ENCODE results near the gene SDSL. TPM values are rescaled to one million over a fixed set of nuclear protein-coding genes. Genes with fewer than 3 reads are reported as not detected.
A peak's percentile ranks its signal among the peaks of the same experiment; 100 is the strongest.

Gene SDSL
- total RNA-seq, 6 experiments from 2014 or later, result 25.5 to 85.7 (median 32.3) TPM

DNA sequence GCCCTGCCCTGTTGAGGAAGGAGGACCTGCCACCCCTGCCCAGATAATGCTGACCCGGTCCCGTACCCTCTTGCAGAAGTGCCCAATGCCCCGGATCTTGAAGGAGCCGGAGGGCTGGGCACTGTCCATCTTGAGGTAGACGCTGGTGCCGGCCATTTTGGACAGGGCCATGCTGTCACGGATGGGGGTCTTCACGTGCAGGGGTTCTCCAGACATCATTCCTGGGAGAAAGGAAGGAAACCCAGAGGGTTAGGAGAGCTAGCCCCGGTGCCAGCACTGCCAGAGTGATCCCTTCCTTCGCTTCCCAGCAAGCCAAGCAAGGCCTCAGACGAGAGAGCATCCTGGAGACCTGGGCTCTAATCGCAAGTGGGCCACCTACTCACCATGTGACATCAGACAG lies 22.7 kb upstream of the SDSL start:
- Histone ChIP-seq H3K27ac (no peak overlapping the region), H3K9me3 (no peaks in the 10 kb centered on the region), H3K4me1 (peaks cover 0 to 3% (median 0%) of the 10 kb centered on the region in 4 donors), H3K36me3 (peaks cover 0 to 72% (median 29%) of the 10 kb centered on the region in 4 donors), H3K27me3 (no peaks in the 10 kb centered on the region), H3K4me3 (no peak overlapping the region)
- TF ChIP-seq CTCF (IDR thresholded peaks at IDR 0.05) (no peak), POLR2A (IDR thresholded peaks at IDR 0.05) (peak; percentile 13)
- intact Hi-C loops (cut with DNase I), result no loop called here
- ATAC-seq, result peak in 3 of 4 donors; percentile 0 to 1 (median 0)
- WGBS (ENCODE audit: insufficient coverage, low coverage, low lambda C conversion rate, missing lambda C conversion rate), result 90% methylated on average over 4 of the region's 12 CpGs
- peak in 2 of 3 donors; percentile 70 to 72 for DNase-seq

DNA sequence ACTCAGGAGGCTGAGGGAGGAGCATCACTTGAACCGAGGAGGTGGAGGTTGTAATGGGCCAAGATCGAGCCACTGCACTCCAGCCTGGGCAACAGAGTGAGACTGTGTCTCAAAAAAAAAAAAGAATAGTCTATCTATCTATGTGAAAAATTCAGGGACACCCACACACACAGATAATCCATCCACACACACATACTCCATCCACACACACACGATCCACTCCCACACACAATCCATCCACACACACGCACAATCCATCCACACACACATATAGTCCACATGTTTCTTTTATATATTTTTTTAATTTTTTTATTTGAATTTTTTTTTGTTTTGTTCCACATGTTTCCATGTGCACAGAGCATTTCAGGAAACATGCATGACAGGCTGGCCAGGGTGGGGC lies 21.8 kb upstream of the SDSL start:
- ATAC-seq (no peak), DNase-seq (no peak)
- intact Hi-C loops (cut with DNase I), result no loop called here
- Histone ChIP-seq H3K27me3 (no peaks in the 10 kb centered on the region), H3K4me3 (no peak overlapping the region), H3K27ac (peak overlapping the region in 2 of 3 donors; percentile 91 to 97), H3K4me1 (peaks cover 0 to 11% (median 0%) of the 10 kb centered on the region in 4 donors), H3K9me3 (no peaks in the 10 kb centered on the region), H3K36me3 (peaks cover 0 to 66% (median 26%) of the 10 kb centered on the region in 4 donors)
- 90% methylated on average over 3 of the region's 4 CpGs for WGBS (ENCODE audit: insufficient coverage, low coverage, low lambda C conversion rate, missing lambda C conversion rate)
- no peak for TF ChIP-seq POLR2A (IDR thresholded peaks at IDR 0.05)
- TF ChIP-seq CTCF (IDR thresholded peaks at IDR 0.05), result no peak

- Histone ChIP-seq H3K36me3 (peaks cover 0 to 57% (median 22%) of the 10 kb centered on the region in 4 donors), H3K4me1 (peaks cover 0 to 17% (median 0%) of the 10 kb centered on the region in 4 donors), H3K27ac (peak overlapping the region; percentile 83 to 97 (median 91)), H3K27me3 (no peaks in the 10 kb centered on the region), H3K9me3 (no peaks in the 10 kb centered on the region), H3K4me3 (peak overlapping the region; percentile 54 to 63 (median 61))
- intact Hi-C loops (cut with DNase I), result no loop called here
- peak; percentile 31 for TF ChIP-seq POLR2A (IDR thresholded peaks at IDR 0.05)
- no peak for TF ChIP-seq CTCF (IDR thresholded peaks at IDR 0.05)
- WGBS (ENCODE audit: insufficient coverage, low coverage, low lambda C conversion rate, missing lambda C conversion rate), result 61% methylated on average over 7 of the region's 13 CpGs
- DNase-seq (no peak), ATAC-seq (no peak)
Measured at GRCh38 chr12:113401066-113402000, 20.8 kb upstream of the SDSL start.

- peak; percentile 33 for TF ChIP-seq POLR2A (IDR thresholded peaks at IDR 0.05)
- TF ChIP-seq CTCF (IDR thresholded peaks at IDR 0.05), result no peak
- no peaks in the 10 kb centered on the region for H3K27me3 ChIP-seq
- DNase-seq, result no peak
- ATAC-seq, result peak in 1 of 4 donors; percentile 18
- peak overlapping the region; percentile 54 to 63 (median 61) for H3K4me3 ChIP-seq
- peaks cover 0 to 17% (median 0%) of the 10 kb centered on the region in 4 donors for H3K4me1 ChIP-seq
- intact Hi-C loops (cut with DNase I), result no loop called here
- no peaks in the 10 kb centered on the region for H3K9me3 ChIP-seq
- H3K27ac ChIP-seq, result peak overlapping the region; percentile 83 to 97 (median 91)
- WGBS (ENCODE audit: insufficient coverage, low coverage, low lambda C conversion rate, missing lambda C conversion rate), result 75% methylated on average over 6 of the region's 23 CpGs
- H3K36me3 ChIP-seq, result peaks cover 0 to 44% (median 19%) of the 10 kb centered on the region in 4 donors
Measured at GRCh38 chr12:113402586-113403260, 19.5 kb upstream of the SDSL start.
